GM21515 (cell line): Measurements from ENCODE around the gene BOLA1.
"Not testable (repeated sequence)": the region's sequence is repeated elsewhere in the genome, so short reads cannot be mapped to it uniquely, and the experiment has no call there.

ENCODE experiments used
- ATAC-seq: cut with Tn5 transposase; IDR thresholded peaks from one replicate; pipeline ENCODE4 v1.9.1; 2021; ENCODE audit not compliant: unreplicated experiment

The BOLA1 gene

GRCh38 chr1:149927563-149928400, 28.4 kb downstream of the BOLA1 start, which contains the start of gene SF3B4:
TSS of gene SF3B4 (minus strand) at chr1:149927803. CDS start at chr1:149927759, 44 bp downstream.
- ATAC-seq = peak; percentile 85

- ATAC-seq = no peak
Measured at GRCh38 chr1:149928401-149928724, 29.0 kb downstream of the BOLA1 start.

DNA sequence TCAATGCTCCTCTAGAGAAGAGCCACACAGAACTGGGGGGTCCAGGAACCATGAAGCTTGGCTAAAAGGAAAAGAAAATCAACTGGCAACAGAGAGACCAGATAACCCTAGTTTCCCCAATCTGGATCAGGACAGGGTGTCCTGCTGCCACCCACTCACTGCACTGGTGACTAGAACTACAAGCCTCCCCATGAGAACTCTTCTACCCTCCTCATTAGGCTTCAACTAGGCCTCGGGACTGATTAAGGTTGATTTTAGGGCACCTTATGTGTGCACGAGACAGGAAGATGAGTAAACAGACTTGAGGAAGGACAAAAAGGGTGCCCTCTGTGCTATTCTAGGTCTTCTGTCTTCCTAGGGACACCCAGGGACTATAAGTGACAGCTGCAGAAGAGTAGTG, 30.5 kb downstream of the BOLA1 start:
- ATAC-seq = no peak

DNA sequence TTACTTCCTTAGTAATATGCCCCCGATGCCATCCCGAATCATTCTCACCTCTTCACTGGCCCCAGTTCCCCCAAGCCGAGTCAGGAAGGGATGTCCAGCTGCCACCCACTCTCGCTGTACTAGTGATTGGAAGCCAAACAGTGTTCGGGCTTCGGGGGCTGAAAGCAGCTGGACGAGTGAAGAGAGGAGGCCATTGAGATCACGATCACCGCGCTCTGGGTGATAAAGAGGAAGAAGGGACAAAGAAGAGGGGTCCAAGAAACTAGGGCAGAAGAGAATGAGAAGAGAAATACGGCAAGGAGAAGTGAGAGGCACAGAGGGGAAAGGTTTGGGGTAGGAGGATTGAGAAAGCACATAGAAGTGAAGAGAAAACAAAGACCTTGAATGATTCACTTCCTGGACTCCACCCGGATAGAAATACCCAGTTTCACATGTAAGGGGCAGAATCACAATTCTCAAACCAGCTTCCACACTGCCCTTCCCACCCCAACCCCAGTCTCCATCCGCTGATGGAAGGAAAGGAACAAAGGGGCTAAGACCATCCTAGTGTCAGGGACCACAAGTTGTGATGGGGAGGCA, 31.9 kb downstream of the BOLA1 start:
- ATAC-seq = no peak

DNA sequence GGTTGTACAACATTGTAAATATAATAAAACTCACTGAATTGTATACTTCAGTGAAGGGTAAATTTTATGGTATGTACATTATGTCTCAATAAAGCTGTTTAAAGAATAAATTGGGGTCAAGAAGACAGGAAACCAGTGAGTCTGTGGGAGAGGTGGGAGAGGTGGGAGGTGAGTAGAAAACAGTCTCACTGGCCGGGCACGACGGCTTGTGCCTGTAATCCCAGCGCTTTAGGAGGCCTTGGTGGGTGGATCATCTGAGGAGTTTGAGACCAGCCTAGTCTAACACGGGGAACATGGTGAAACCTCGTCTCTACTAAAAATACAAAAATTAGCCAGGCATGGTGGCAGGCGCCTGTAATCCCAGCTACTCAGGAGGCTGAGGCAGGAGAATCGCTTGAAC, 33.1 kb downstream of the BOLA1 start:
- ATAC-seq = no peak

DNA sequence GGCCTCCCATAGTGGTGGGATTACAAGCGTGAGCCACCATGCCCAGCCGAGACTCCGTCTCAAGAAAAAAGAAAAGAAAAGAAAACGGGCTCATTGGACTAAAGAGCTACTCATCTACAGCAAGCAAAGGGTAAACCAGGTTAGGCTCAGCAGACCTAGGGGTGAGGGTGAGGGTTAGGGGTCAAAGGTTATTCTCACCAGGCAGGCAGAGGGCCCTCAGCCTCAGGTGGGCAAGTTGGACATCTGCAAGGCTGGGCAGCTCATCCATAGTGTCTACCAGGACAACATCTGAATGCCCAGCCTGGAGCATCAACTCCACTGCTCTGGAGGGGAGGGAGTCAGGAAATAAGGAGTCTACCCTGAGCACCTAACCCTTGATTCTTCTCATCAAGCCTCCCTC, 33.8 kb downstream of the BOLA1 start:
- no peak for ATAC-seq

DNA sequence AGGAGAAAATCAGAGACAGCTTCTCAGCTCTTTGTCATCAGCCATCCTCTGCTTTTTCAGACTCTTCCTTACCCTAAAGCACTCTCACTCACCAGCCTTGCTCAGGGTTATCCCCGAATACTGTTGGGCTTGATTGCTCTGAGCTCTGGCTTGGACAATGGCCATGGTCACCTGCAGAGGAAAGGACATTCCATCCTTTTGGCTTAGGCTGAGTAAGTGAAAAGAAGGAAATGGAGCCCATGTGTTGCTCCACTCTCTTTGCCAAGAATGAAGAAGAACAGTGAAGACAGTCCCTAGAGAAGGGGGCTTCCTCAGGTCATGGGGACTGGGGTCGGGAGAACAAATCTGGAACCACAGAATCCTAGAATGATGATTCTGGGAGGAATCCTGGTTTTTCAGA, 35.0 kb downstream of the BOLA1 start:
- no peak for ATAC-seq

GRCh38 chr1:149936170-149936991, 37.0 kb downstream of the BOLA1 start, which contains the start of gene MTMR11:
TSS of gene MTMR11 (minus strand) at chr1:149936879. CDS start at chr1:149936647, 232 bp downstream.
- no peak for ATAC-seq

DNA sequence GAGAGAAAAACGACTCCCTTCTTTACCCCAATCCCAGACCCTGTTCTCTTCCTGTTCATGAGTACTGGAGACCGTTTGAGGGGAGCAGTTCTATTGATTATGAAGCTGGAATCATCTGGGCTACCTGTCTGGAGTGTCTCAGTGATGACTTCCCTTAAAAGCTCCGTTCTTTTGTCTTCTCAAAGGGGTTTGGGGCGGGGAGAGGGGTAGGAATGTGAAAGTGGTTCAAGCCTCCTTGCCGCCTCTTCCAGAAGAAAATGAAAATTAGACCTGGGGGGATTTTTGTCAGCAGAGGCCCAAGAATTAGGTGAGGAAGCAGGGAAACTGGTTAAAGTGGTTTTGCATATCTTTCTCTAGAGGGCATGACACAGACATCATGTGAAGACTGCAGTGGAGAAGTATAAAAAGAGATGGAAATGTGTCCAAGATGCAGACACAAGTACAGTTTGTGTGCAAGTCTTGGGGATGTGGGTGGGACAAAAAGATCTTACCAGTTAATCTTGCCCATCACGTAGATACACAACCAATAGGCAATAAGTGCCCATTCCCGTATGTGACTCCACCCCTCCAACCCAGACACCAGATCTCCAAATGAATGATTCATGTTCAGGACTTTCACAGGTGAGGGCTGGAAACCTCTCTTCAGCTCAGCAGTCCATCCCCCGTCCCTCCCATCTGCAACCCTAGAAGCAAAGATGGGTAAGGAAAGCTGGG, 37.8 kb downstream of the BOLA1 start:
- ATAC-seq = no peak

GRCh38 chr1:149937759-149938158, 38.4 kb downstream of the BOLA1 start:
- no peak for ATAC-seq

GRCh38 chr1:149938668-149939003, 39.3 kb downstream of the BOLA1 start:
- not testable (repeated sequence) for ATAC-seq

DNA sequence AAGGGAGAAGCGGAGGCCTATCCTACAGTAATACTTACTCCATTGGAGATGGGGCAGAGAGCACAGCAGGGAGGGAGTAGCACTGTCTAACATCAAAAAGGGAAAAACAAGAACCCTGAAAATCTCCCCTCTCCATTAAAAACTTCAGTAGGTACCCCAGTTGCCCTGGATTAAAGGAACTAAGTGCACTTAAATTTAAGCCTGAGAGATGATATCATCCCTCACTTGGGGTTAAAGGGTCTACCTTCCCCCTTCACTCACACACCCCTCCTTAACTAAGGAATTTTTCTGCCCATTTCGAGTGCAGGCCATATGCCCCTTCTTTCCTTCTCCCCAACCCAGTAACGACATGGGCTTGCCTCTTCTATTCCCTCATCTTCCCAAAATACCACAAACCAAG, 41.1 kb downstream of the BOLA1 start:
- no peak for ATAC-seq

- ATAC-seq = no peak
Measured at GRCh38 chr1:149942207-149942606, 42.8 kb downstream of the BOLA1 start.

DNA sequence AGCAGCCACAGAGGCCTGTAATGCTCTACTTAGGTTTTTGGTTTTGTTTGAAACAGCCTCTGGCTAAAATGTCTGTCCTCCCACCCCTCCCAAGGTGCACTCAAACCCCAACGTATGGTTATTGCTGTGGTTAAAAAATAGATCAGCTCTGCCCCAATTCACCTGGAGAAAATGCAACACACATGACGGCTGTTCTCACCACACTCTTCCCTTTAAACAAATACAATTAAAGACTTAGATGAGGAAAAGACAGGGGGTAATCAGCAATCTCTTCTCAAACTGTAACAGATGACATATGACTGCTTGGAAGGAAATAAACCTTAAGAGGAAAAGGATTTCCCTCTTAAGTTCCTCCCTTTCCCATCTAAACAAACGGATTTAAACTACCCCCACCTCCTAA, 43.5 kb downstream of the BOLA1 start:
- no peak for ATAC-seq

GRCh38 chr1:149945206-149945605, 45.8 kb downstream of the BOLA1 start:
- no peak for ATAC-seq

DNA sequence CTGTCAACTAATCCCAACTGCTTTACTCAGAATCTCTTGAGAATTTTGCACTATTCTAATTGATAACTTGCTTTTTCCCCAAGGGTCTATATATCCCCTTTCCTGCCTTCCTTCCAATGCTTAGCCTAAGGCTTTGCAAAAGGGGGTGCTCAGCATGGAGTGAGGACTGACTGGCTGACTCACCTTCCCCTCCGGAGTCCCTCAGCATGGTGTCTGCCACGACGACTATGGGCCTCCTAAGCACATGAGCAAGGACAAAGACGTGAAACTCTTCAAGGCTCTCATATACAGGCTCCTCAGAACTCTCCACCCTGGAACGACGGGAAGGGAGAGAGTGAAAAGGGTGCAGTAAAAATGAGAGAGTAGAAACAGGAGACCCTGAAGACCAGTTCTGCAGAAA, 50.5 kb downstream of the BOLA1 start:
- ATAC-seq = no peak
